ENCODE data around the gene ENO2. TPM values are rescaled to one million over a fixed set of nuclear protein-coding genes. Genes with fewer than 3 reads are reported as not detected.

The ENO2 gene
- total and polyA plus RNA-seq, 2 donors from 2014 or later, result 10.3 to 35.7 TPM

DNA sequence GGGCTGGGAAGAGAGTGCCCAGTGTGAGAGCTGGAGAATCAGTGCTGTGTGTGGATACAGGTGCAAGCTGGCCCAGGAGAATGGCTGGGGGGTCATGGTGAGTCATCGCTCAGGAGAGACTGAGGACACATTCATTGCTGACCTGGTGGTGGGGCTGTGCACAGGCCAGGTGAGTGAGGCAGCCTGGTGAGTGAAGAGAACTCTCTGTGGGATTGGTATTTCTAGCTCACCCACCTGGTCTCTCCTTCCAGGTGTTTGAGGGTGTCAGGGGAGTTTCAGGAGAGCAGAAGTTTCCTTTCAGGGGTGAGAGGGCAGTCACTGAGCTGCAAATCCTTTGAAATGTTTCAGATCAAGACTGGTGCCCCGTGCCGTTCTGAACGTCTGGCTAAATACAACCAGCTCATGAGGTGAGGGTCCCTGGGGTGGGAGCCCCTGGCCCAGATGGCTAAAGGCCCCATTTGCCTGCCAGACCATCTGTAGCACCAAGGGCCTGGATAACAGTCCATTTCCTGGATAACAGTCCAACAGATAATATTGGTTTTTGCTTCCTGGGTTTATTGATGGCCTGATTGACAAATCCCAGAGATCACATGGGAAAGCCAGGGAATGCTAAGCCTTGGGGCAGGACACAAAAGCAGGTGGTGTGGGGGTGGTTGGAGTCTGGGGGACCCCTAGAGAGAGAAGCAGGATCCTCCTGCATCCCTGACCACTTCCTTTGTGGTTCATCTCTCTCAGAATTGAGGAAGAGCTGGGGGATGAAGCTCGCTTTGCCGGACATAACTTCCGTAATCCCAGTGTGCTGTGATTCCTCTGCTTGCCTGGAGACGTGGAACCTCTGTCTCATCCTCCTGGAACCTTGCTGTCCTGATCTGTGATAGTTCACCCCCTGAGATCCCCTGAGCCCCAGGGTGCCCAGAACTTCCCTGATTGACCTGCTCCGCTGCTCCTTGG lies 7.9 kb downstream of the ENO2 start:
- Histone ChIP-seq H3K27ac (ENCODE audit: low read depth in 2 of 2, low read length in 2 of 2) (no peak overlapping the region), H3K27me3 (ENCODE audit: control insufficient read depth, insufficient read depth, low read length) (no peaks in the 10 kb centered on the region), H3K9ac (ENCODE audit: low read length in 3 of 3) (no peak overlapping the region), H3K9me3 (ENCODE audit: control insufficient read depth in 2 of 3, insufficient read depth in 1 of 3, low read length in 3 of 3) (no peaks in the 10 kb centered on the region), H3K4me3 (ENCODE audit: low read length in 3 of 3) (no peak overlapping the region), H3K4me1 (ENCODE audit: control insufficient read depth in 2 of 3, insufficient read depth in 2 of 3, low read depth in 1 of 3, low read length in 3 of 3) (peaks cover 0 to 30% (median 19%) of the 10 kb centered on the region in 3 donors), H3K36me3 (ENCODE audit: control insufficient read depth in 2 of 3, insufficient read depth in 3 of 3, low read length in 3 of 3) (no peaks in the 10 kb centered on the region)
- TF ChIP-seq, protein P1, sequence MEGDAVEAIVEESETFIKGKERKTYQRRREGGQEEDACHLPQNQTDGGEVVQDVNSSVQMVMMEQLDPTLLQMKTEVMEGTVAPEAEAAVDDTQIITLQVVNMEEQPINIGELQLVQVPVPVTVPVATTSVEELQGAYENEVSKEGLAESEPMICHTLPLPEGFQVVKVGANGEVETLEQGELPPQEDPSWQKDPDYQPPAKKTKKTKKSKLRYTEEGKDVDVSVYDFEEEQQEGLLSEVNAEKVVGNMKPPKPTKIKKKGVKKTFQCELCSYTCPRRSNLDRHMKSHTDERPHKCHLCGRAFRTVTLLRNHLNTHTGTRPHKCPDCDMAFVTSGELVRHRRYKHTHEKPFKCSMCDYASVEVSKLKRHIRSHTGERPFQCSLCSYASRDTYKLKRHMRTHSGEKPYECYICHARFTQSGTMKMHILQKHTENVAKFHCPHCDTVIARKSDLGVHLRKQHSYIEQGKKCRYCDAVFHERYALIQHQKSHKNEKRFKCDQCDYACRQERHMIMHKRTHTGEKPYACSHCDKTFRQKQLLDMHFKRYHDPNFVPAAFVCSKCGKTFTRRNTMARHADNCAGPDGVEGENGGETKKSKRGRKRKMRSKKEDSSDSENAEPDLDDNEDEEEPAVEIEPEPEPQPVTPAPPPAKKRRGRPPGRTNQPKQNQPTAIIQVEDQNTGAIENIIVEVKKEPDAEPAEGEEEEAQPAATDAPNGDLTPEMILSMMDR (IDR thresholded peaks at IDR 0.05; ENCODE audit: borderline replicate concordance, extremely low read depth, insufficient read depth), result no peak
- peak in 1 of 5 donors; percentile 63 for DNase-seq
- intact Hi-C loops (cut with DNase I), result no loop called here
- no peak for FAIRE-seq

- Histone ChIP-seq H3K36me3 (ENCODE audit: control insufficient read depth in 2 of 3, insufficient read depth in 3 of 3, low read length in 3 of 3) (no peaks in the 10 kb centered on the region), H3K4me3 (ENCODE audit: low read length in 3 of 3) (no peak overlapping the region), H3K9ac (ENCODE audit: low read length in 3 of 3) (no peak overlapping the region), H3K27ac (ENCODE audit: low read depth in 2 of 2, low read length in 2 of 2) (no peak overlapping the region), H3K27me3 (ENCODE audit: control insufficient read depth, insufficient read depth, low read length) (no peaks in the 10 kb centered on the region), H3K9me3 (ENCODE audit: control insufficient read depth in 2 of 3, insufficient read depth in 1 of 3, low read length in 3 of 3) (no peaks in the 10 kb centered on the region), H3K4me1 (ENCODE audit: control insufficient read depth in 2 of 3, insufficient read depth in 2 of 3, low read depth in 1 of 3, low read length in 3 of 3) (peaks cover 0 to 30% (median 19%) of the 10 kb centered on the region in 3 donors)
- intact Hi-C loops (cut with DNase I), result no loop called here
- peak in 1 of 5 donors; percentile 32 for DNase-seq
- TF ChIP-seq, protein P1 (IDR thresholded peaks at IDR 0.05; ENCODE audit: borderline replicate concordance, extremely low read depth, insufficient read depth), result no peak
- FAIRE-seq, result no peak
Measured at GRCh38 chr12:6923003-6923732, 8.8 kb downstream of the ENO2 start.

GRCh38 chr12:6923851-6924250 lies 9.5 kb downstream of the ENO2 start:
- Histone ChIP-seq H3K9ac (ENCODE audit: low read length in 3 of 3) (no peak overlapping the region), H3K4me1 (ENCODE audit: control insufficient read depth in 2 of 3, insufficient read depth in 2 of 3, low read depth in 1 of 3, low read length in 3 of 3) (peaks cover 0 to 30% (median 19%) of the 10 kb centered on the region in 3 donors), H3K9me3 (ENCODE audit: control insufficient read depth in 2 of 3, insufficient read depth in 1 of 3, low read length in 3 of 3) (no peaks in the 10 kb centered on the region), H3K27ac (ENCODE audit: low read depth in 2 of 2, low read length in 2 of 2) (no peak overlapping the region), H3K4me3 (ENCODE audit: low read length in 3 of 3) (no peak overlapping the region), H3K36me3 (ENCODE audit: control insufficient read depth in 2 of 3, insufficient read depth in 3 of 3, low read length in 3 of 3) (no peaks in the 10 kb centered on the region), H3K27me3 (ENCODE audit: control insufficient read depth, insufficient read depth, low read length) (no peaks in the 10 kb centered on the region)
- TF ChIP-seq, protein P1 (IDR thresholded peaks at IDR 0.05; ENCODE audit: borderline replicate concordance, extremely low read depth, insufficient read depth), result no peak
- no peak for FAIRE-seq
- intact Hi-C loops (cut with DNase I), result no loop called here
- no peak for DNase-seq
